Measurements from ENCODE around the gene SIRT3.

DNA sequence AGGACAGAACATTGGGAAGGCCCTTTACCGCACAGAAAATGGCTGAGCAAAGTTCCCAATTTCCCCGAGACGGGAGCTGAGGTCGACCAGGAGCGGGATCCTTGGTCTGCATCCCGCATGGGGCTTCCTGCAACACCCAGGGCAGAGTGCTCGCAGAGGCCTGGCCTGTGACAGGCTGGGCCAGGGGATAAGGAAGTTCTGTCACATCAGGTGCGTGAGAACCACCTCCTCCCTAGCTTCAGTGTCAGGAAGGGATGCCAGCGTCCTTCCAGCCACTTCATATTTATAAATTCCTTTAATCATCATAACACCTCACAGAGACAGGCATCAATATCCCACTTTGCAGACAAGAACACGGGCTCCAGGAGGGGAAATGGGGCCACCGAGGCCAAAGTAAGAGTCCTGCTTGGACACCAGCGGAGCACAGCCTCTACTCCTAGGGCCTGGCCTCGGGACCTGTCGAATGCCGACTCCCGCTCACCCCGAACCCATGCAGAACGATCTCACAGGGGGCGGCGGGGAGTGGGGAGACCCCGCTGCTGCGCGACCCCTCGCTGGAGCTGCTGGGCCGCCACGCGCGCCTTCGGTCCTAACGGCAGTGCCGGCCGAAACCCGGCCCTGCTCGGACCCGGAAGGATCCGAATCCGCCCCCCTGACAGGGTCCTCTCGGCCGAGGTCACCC lies 29.5 kb downstream of the SIRT3 start:
- TF ChIP-seq, protein P1, sequence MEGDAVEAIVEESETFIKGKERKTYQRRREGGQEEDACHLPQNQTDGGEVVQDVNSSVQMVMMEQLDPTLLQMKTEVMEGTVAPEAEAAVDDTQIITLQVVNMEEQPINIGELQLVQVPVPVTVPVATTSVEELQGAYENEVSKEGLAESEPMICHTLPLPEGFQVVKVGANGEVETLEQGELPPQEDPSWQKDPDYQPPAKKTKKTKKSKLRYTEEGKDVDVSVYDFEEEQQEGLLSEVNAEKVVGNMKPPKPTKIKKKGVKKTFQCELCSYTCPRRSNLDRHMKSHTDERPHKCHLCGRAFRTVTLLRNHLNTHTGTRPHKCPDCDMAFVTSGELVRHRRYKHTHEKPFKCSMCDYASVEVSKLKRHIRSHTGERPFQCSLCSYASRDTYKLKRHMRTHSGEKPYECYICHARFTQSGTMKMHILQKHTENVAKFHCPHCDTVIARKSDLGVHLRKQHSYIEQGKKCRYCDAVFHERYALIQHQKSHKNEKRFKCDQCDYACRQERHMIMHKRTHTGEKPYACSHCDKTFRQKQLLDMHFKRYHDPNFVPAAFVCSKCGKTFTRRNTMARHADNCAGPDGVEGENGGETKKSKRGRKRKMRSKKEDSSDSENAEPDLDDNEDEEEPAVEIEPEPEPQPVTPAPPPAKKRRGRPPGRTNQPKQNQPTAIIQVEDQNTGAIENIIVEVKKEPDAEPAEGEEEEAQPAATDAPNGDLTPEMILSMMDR (IDR thresholded peaks at IDR 0.05) = no peak
- no peak for TF ChIP-seq POLR2A (IDR thresholded peaks at IDR 0.05; ENCODE audit: low read depth)
- no peak for TF ChIP-seq EP300 (IDR thresholded peaks at IDR 0.05)
